Pons (tissue), 1 donor: ENCODE results near the gene COQ8B.
"Not testable (repeated sequence)": the region's sequence is repeated elsewhere in the genome, so short reads cannot be mapped to it uniquely, and the experiment has no call there.

ENCODE experiments used
- DNase-seq: peaks from one replicate; pipeline ENCODE4 v3.0.0-alpha.2; 2016; ENCODE audit warnings: low spot score

Gene COQ8B

GRCh38 chr19:40716482-40717324, at the start of gene COQ8B, which contains the start of gene ITPKC:
Gene COQ8B (minus strand): TSS chr19:40716886. CDS start chr19:40714632, 2,254 bp downstream.
Gene ITPKC (plus strand): TSS chr19:40717112. CDS start chr19:40717136, 24 bp downstream.
- DNase-seq: peak; percentile 99

GRCh38 chr19:40766385-40766784, 49.7 kb upstream of the COQ8B start:
- not testable (repeated sequence) for DNase-seq

GRCh38 chr19:40763963-40764362, 47.3 kb upstream of the COQ8B start:
- DNase-seq: no peak

GRCh38 chr19:40763526-40763925, 46.8 kb upstream of the COQ8B start:
- no peak for DNase-seq

GRCh38 chr19:40762754-40763470, 46.2 kb upstream of the COQ8B start:
- no peak for DNase-seq

- no peak for DNase-seq
Observed at GRCh38 chr19:40759352-40759751, 42.7 kb upstream of the COQ8B start.

- DNase-seq: no peak
Observed at GRCh38 chr19:40758491-40758890, 41.8 kb upstream of the COQ8B start.

GRCh38 chr19:40756502-40757110, 39.9 kb upstream of the COQ8B start:
- DNase-seq: no peak

- DNase-seq: no peak
Observed at GRCh38 chr19:40755791-40756190, 39.1 kb upstream of the COQ8B start.

GRCh38 chr19:40755248-40755624, 38.5 kb upstream of the COQ8B start:
- no peak for DNase-seq

- no peak for DNase-seq
Observed at GRCh38 chr19:40754611-40755247, 38.0 kb upstream of the COQ8B start.

- DNase-seq: no peak
Observed at GRCh38 chr19:40752257-40752781, 35.6 kb upstream of the COQ8B start.

GRCh38 chr19:40750874-40751537, 34.3 kb upstream of the COQ8B start, which contains the start of gene SNRPA:
Gene SNRPA (plus strand): TSS chr19:40751203. CDS start chr19:40751409, 206 bp downstream.
- peak; percentile 98 for DNase-seq

- DNase-seq: peak; percentile 100
Observed at GRCh38 chr19:40750058-40750873, 33.6 kb upstream of the COQ8B start, which contains the start of gene ACTMAP. Gene ACTMAP (minus strand): TSS chr19:40750477. CDS start chr19:40749803, 674 bp downstream.

- no peak for DNase-seq
Observed at GRCh38 chr19:40747536-40747935, 30.9 kb upstream of the COQ8B start.

- no peak for DNase-seq
Observed at GRCh38 chr19:40745402-40745780, 28.7 kb upstream of the COQ8B start.

- no peak for DNase-seq
Observed at GRCh38 chr19:40744554-40745401, 28.1 kb upstream of the COQ8B start.

- DNase-seq: no peak
Observed at GRCh38 chr19:40743926-40744325, 27.2 kb upstream of the COQ8B start.

GRCh38 chr19:40742886-40743285, 26.2 kb upstream of the COQ8B start:
- no peak for DNase-seq
